ENCODE results near the gene FBLIM1. TPM values are rescaled to one million over a fixed set of nuclear protein-coding genes. Genes with fewer than 3 reads are reported as not detected.

Gene FBLIM1
- total RNA-seq, 2 experiments from 2014 or later: 0.05 TPM; not detected in 1

GRCh38 chr1:15723631-15724246, 34.9 kb upstream of the FBLIM1 start:
- DNase-seq: no peak
- Mint-ChIP-seq H3K27ac (no peak overlapping the region), H3K27me3 (no peaks in the 10 kb centered on the region), H3K4me3 (no peak overlapping the region), H3K9me3 (no peaks in the 10 kb centered on the region), H3K4me1 (ENCODE audit: low read depth) (no peaks in the 10 kb centered on the region), H3K36me3 (peaks cover 18% of the 10 kb centered on the region)
- intact Hi-C loops (cut with micrococcal nuclease): no loop called here
- ChIA-PET POLR2A (no interaction called here), CTCF (interaction anchor here (1.0 kb wide), 1 partner anchor 18 kb away, joined by 3 read pairs; no protein-coding TSS in a partner anchor)

GRCh38 chr1:15724949-15725880, 33.4 kb upstream of the FBLIM1 start:
- intact Hi-C loops (cut with micrococcal nuclease): no loop called here
- CTCF ChIA-PET: no interaction called here

GRCh38 chr1:15726508-15726907, 32.1 kb upstream of the FBLIM1 start:
- intact Hi-C loops (cut with micrococcal nuclease): no loop called here
- CTCF ChIA-PET: no interaction called here
- H3K4me3 Mint-ChIP-seq: no peak overlapping the region
- peaks cover 11% of the 10 kb centered on the region for H3K36me3 Mint-ChIP-seq
- H3K4me1 Mint-ChIP-seq (ENCODE audit: low read depth): no peaks in the 10 kb centered on the region
- no peaks in the 10 kb centered on the region for H3K27me3 Mint-ChIP-seq
- DNase-seq: no peak
- H3K27ac Mint-ChIP-seq: no peak overlapping the region
- no peaks in the 10 kb centered on the region for H3K9me3 Mint-ChIP-seq
- POLR2A ChIA-PET: no interaction called here

More at GRCh38 chr1:15724949-15725880, 33.4 kb upstream of the FBLIM1 start:
- no peak overlapping the region for H3K27ac Mint-ChIP-seq
- no peak overlapping the region for H3K4me3 Mint-ChIP-seq
- no peaks in the 10 kb centered on the region for H3K9me3 Mint-ChIP-seq
- no peaks in the 10 kb centered on the region for H3K27me3 Mint-ChIP-seq
- peaks cover 14% of the 10 kb centered on the region for H3K36me3 Mint-ChIP-seq
- POLR2A ChIA-PET: no interaction called here
- H3K4me1 Mint-ChIP-seq (ENCODE audit: low read depth): no peaks in the 10 kb centered on the region
- DNase-seq: no peak

- Mint-ChIP-seq H3K27ac (no peak overlapping the region), H3K4me1 (ENCODE audit: low read depth) (no peaks in the 10 kb centered on the region), H3K27me3 (no peaks in the 10 kb centered on the region), H3K4me3 (no peak overlapping the region), H3K36me3 (peaks cover 11% of the 10 kb centered on the region), H3K9me3 (no peaks in the 10 kb centered on the region)
- no peak for DNase-seq
- POLR2A ChIA-PET: no interaction called here
- CTCF ChIA-PET: no interaction called here
- intact Hi-C loops (cut with micrococcal nuclease): no loop called here
Observed at GRCh38 chr1:15727021-15727420, 31.6 kb upstream of the FBLIM1 start.

GRCh38 chr1:15727424-15727823, 31.2 kb upstream of the FBLIM1 start:
- CTCF ChIA-PET: no interaction called here
- peaks cover 11% of the 10 kb centered on the region for H3K36me3 Mint-ChIP-seq
- POLR2A ChIA-PET: no interaction called here
- no peak for DNase-seq
- H3K4me1 Mint-ChIP-seq (ENCODE audit: low read depth): no peaks in the 10 kb centered on the region
- H3K27me3 Mint-ChIP-seq: no peaks in the 10 kb centered on the region
- H3K27ac Mint-ChIP-seq: no peak overlapping the region
- no peak overlapping the region for H3K4me3 Mint-ChIP-seq
- H3K9me3 Mint-ChIP-seq: no peaks in the 10 kb centered on the region
- intact Hi-C loops (cut with micrococcal nuclease): no loop called here

DNA sequence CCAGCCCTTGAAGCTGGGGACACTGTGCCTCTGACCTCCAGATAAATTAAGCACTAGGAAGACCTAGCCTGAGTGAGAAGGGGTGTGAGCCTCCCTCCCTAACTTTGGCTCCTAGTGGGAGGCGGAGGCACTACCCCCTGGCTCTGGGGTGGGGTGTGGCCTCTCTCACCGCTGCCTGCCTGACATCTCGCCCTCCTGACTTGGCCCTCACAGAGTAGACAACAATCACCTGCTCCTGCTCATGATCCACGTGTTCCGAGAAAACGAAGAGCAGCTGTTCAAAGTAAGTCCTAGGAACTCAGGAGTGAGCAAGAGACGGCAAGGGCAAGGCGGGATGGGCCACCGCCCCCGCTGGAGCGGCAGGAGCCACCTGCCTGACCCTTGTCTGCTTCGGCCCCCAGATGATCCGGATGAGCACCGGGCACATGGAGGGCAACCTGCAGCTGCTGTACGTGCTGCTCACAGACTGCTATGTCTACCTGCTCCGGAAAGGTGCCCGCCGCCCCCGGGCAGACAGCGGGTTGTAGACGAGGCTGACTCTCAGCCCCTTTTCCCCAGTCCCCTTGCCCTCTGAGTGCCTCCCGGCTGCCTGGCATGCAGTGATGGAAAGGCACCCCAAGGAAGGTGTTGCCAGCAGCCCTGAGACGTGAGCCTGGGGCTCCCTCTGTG, 30.6 kb upstream of the FBLIM1 start:
- Mint-ChIP-seq H3K27ac (no peak overlapping the region), H3K36me3 (peaks cover 12% of the 10 kb centered on the region), H3K27me3 (no peaks in the 10 kb centered on the region), H3K4me1 (ENCODE audit: low read depth) (no peaks in the 10 kb centered on the region), H3K4me3 (no peak overlapping the region), H3K9me3 (no peaks in the 10 kb centered on the region)
- DNase-seq: no peak
- intact Hi-C loops (cut with micrococcal nuclease): no loop called here
- ChIA-PET POLR2A (no interaction called here), CTCF (no interaction called here)

DNA sequence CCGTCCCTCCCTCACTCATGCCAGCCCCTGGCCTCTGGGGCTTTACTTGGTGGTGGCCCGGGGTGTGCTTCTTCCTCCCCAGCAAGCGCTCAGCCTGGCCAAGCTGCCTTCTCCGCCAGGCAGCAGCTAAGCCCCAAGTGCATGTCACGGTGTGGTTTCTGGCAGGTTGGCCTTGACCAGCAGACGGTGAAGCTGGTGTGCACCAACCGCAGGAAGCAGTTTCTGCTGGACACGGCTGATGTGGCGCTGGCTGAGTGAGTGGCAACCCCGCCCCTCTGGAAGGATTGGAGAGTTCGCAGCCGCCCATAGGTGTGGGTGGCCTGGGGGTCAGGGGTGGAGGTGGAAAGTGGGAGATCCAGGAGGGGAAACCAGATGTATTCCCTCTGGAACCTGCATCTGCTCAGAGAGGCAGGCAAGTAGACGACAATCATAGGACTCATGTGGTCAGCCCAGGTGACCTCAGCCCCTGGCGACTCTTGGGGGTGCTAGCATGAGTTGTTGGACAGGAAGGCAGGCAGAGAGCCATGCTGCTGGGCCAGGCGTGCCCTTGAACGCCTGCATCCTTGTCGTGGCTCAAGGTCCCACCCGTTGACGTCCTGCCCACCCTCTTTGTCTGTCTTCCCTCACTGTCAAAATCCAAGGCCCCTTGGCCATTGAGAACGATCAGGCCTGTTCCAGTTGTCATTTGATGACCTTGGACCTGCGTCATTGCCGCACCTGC, 29.5 kb upstream of the FBLIM1 start:
- peaks cover 16% of the 10 kb centered on the region for H3K36me3 Mint-ChIP-seq
- no peaks in the 10 kb centered on the region for H3K27me3 Mint-ChIP-seq
- intact Hi-C loops (cut with micrococcal nuclease): no loop called here
- no peak overlapping the region for H3K4me3 Mint-ChIP-seq
- ChIA-PET POLR2A (no interaction called here), CTCF (interaction anchor here (0.7 kb wide), 1 partner anchor 13 kb away, joined by 3 read pairs; no protein-coding TSS in a partner anchor)
- no peak for DNase-seq
- no peaks in the 10 kb centered on the region for H3K4me1 Mint-ChIP-seq (ENCODE audit: low read depth)
- no peak overlapping the region for H3K27ac Mint-ChIP-seq
- no peaks in the 10 kb centered on the region for H3K9me3 Mint-ChIP-seq

DNA sequence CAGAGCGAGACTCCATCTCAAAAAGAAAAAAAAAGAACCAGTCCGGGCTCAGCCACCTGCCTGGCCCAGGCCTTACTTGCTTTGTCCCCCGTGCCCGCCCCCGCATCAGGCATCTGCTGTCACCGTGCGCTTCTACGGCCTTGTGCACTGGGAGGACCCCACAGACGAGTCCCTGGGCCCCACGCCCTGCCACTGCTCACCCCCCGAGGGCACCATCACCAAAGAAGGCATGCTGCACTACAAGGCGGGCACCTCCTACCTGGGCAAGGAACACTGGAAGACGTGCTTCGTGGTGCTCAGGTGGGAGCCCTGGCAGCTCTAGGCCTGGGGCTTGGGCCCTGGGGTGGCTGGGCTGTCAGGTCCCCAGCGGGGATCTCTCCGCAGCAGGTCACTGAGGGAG, 28.2 kb upstream of the FBLIM1 start:
- Mint-ChIP-seq H3K27ac (no peak overlapping the region), H3K4me3 (no peak overlapping the region), H3K9me3 (no peaks in the 10 kb centered on the region), H3K27me3 (no peaks in the 10 kb centered on the region), H3K4me1 (ENCODE audit: low read depth) (no peaks in the 10 kb centered on the region), H3K36me3 (peaks cover 19% of the 10 kb centered on the region)
- CTCF ChIA-PET: interaction anchor here (0.5 kb wide), 1 partner anchor 124 kb away, joined by 3 read pairs; no protein-coding TSS in a partner anchor
- no peak for DNase-seq
- POLR2A ChIA-PET: no interaction called here
- intact Hi-C loops (cut with micrococcal nuclease): no loop called here

DNA sequence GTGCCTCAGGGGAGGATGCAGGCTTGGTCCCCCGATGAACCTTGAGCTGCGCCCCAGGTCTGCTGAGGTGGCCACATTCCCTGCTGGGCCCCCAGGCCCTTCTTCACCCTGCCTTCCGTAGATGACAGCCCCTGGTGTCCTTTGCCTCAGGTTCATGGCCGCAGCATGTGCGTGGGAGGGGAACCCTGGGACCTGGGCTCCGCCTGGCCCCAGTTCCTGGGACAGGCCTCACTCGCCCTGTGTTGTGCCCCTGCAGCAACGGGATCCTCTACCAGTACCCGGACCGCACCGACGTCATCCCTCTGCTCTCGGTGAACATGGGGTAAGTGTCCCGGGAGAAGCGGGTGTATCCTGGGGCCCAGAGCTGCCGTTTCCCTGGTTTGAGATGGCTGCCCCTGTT, 27.7 kb upstream of the FBLIM1 start:
- Mint-ChIP-seq H3K9me3 (no peaks in the 10 kb centered on the region), H3K4me3 (no peak overlapping the region), H3K36me3 (peaks cover 19% of the 10 kb centered on the region), H3K4me1 (ENCODE audit: low read depth) (no peaks in the 10 kb centered on the region), H3K27ac (no peak overlapping the region), H3K27me3 (no peaks in the 10 kb centered on the region)
- CTCF ChIA-PET: no interaction called here
- POLR2A ChIA-PET: no interaction called here
- intact Hi-C loops (cut with micrococcal nuclease): no loop called here
- no peak for DNase-seq

GRCh38 chr1:15731735-15732685, 26.6 kb upstream of the FBLIM1 start:
- no peaks in the 10 kb centered on the region for H3K27me3 Mint-ChIP-seq
- H3K9me3 Mint-ChIP-seq: no peaks in the 10 kb centered on the region
- POLR2A ChIA-PET: no interaction called here
- H3K4me1 Mint-ChIP-seq (ENCODE audit: low read depth): no peaks in the 10 kb centered on the region
- intact Hi-C loops (cut with micrococcal nuclease): no loop called here
- no peak overlapping the region for H3K27ac Mint-ChIP-seq
- H3K4me3 Mint-ChIP-seq: no peak overlapping the region
- no peak for DNase-seq
- CTCF ChIA-PET: interaction anchor here (1.2 kb wide), 1 partner anchor 9 kb away, joined by 4 read pairs; no protein-coding TSS in a partner anchor
- peaks cover 16% of the 10 kb centered on the region for H3K36me3 Mint-ChIP-seq

DNA sequence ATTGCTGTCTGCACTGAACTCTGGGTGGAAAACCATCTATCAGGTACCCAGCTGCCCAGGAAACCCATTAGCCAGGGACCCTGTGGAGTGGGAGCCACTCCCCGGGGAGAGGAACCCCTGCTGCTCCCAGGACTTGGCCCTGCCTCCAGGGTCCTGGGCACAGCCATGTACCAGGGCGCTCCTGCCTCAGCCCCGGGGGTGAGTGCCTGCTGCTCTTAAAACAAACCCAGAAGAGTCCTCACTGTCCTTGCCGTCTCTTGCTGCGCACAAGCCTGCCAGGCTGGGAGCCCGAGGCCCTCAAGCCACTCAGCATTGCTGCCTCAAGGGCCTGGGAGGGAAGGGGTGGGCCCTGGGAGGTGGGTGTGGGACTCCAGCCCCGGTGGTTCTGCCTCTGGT, 25.9 kb upstream of the FBLIM1 start:
- ChIA-PET POLR2A (no interaction called here), CTCF (interaction anchor here (1.2 kb wide), 1 partner anchor 9 kb away, joined by 4 read pairs; no protein-coding TSS in a partner anchor)
- intact Hi-C loops (cut with micrococcal nuclease): no loop called here
- H3K9me3 Mint-ChIP-seq: no peaks in the 10 kb centered on the region
- H3K27me3 Mint-ChIP-seq: no peaks in the 10 kb centered on the region
- H3K4me3 Mint-ChIP-seq: no peak overlapping the region
- no peak for DNase-seq
- no peak overlapping the region for H3K27ac Mint-ChIP-seq
- H3K4me1 Mint-ChIP-seq (ENCODE audit: low read depth): no peaks in the 10 kb centered on the region
- H3K36me3 Mint-ChIP-seq: peaks cover 12% of the 10 kb centered on the region

Data from activated CD4-positive, alpha-beta memory T cell treated with anti-CD3 and anti-CD28 coated beads for 36 hours (primary cell).